GM19324 (cell line): ENCODE measurements around the gene ACO2.

ENCODE experiments used
- ATAC-seq: cut with Tn5 transposase; IDR thresholded peaks from one replicate; pipeline ENCODE4 v1.9.1; 2021; ENCODE audit warnings: mild to moderate bottlenecking, moderate library complexity; ENCODE audit not compliant: unreplicated experiment, low FRiP score

The ACO2 gene

DNA sequence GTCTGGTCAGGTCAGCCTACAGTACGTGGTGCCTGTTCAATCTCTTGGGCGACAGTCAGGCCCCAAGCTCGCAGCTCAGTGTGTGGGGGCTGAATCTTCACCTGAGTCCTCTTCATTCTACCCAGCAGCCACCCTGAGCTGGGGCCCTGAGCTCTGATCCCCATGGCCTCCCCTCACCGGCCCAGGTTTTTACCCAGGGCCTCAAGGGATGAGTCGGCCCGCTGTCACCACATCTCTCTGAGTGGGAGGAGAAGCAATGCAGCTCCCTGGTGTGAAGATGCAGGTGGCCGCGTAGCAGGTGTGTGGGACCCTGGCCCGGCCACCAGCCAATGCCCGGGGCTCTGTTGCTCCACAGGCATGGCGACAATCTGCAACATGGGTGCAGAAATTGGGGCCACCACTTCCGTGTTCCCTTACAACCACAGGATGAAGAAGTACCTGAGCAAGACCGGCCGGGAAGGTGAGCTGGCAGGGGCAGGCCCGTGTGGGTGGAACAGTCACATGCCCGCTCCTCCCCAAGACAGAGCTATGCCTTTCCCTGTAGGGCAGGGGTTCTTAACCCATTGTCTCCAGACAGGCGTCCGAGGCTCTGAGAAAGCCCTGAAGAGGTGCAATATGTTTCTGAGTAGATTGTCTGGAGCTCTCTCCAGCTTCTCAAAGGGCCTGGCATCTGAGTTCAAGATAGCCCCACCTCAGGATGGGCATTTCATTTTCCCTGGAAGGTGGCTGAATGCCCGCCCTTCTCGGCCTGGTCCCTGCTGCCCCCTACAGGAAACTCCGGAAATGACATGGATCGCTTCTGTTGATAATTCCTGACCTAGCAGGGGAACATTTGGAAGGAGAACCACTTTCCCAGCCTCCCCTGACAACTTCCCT is 48.5 kb downstream of the ACO2 start:
- no peak for ATAC-seq

DNA sequence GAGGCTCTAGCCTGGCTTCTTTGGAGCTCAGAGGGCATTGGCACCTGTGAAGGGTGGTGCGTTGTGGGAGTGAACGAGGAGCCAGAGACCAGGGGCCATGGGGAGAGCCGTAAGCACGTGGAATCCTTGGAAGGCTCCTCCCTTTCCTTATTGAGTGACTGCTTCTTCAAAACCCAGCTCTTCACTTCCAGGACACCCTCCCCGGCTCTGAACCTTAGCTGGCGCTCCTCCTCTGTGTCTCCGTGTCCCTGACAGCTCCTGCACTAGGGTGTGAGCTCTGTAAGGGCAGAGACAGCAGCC is 49.1 kb downstream of the ACO2 start:
- no peak for ATAC-seq

DNA sequence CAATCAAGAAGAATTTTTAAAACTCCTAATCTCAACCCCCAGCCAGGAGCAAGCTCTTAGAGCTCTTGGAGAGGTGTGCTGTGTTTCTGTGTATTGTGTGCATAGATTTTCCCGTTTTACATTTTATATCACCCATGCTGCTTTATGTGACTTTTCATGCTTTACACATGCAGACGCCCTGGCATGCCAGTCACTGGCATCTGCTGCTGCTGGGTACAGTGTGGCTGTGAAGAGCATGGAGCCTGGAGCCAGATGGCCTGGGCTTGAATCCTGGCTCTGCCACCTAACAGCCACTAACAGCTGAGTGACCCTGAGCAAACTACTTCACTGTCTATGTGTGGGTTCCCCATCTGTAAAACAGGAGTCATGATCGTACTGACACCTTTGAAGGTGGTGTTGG is 52.2 kb downstream of the ACO2 start:
- ATAC-seq: no peak

DNA sequence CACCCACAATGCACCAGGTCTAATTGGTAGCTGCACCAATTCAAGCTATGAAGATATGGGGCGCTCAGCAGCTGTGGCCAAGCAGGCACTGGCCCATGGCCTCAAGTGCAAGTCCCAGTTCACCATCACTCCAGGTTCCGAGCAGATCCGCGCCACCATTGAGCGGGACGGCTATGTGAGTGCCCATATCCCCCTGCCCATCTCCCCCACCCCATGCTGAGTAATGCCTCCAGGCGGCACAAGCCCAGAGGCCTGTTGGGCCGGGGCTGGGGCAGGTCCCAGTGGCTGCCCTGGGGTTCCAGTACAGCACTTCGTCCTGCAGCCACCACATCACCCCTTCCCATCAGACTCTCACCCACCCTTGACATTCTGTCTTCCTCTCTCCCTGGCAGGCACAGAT is 53.9 kb downstream of the ACO2 start:
- no peak for ATAC-seq

DNA sequence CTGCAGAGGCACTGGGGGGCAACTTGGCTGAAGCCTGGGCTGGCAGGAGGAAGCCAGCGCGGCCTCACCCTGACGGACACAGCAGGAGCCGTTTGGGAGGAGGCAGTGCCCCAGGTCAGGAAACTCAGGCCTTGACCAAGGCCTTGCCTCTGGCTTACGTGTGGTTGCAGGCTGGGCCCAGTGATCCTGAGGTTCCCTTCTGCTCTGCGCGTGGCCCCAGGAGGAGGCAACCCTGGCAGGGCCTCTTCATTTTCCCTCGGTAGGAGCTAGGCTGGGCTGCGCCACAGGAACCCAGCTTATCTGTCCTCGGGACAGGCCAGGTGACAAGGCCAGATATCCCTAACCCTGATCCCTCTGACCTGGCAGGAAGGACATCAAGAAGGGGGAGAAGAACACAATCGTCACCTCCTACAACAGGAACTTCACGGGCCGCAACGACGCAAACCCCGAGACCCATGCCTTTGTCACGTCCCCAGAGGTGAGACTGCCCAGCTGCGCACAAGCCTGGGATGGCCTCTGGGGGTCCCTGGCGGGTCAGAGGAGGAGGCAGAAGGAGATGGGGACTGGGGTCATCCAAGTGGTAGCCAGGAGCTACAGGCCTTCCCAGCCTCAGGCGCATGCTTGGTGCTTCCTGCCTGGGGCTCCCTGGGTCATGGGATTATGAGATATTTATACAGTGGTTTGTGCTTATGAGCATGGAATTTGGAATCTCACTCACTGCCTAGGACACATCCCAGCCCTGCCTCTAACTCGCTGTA is 54.7 kb downstream of the ACO2 start:
- ATAC-seq: no peak

DNA sequence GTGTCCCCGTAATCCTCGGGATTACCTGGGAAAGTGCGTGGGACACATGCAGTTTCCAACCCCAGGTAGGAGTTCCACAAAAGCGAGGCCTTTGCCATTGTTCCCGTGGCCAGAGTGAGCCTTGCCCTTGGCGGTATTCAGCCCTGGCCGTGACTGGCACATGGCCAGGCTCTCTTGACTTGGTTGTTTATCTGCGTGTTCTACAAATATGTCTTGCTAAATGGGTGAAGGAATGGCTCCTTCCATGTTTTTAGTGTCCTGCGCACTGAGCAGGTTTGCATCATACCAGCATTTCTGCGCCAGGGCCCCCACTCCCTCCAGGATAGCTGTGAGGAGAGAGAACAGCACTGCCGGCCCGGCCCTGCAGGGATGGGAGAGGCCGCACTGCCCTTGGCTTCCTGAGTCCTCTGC is 55.3 kb downstream of the ACO2 start:
- no peak for ATAC-seq

DNA sequence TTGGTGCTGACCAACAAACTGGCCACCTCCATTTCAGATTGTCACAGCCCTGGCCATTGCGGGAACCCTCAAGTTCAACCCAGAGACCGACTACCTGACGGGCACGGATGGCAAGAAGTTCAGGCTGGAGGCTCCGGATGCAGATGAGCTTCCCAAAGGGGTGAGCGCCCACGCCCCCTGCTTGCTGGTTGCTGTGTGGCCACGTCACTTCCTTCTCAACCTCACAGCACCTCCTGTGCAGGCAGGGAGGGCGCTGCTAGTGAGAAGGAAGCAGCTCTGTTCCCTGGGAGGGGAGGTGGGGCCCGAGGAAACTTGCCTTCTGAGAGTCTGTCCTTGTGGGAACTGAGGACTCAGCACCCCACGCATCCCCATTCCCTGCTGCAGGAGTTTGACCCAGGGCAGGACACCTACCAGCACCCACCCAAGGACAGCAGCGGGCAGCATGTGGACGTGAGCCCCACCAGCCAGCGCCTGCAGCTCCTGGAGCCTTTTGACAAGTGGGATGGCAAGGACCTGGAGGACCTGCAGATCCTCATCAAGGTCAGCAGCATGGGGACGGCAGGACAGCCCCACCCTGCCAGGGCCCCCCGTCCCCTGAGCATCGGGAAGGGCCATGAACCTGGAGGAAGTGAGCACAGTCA is 56.0 kb downstream of the ACO2 start:
- no peak for ATAC-seq

DNA sequence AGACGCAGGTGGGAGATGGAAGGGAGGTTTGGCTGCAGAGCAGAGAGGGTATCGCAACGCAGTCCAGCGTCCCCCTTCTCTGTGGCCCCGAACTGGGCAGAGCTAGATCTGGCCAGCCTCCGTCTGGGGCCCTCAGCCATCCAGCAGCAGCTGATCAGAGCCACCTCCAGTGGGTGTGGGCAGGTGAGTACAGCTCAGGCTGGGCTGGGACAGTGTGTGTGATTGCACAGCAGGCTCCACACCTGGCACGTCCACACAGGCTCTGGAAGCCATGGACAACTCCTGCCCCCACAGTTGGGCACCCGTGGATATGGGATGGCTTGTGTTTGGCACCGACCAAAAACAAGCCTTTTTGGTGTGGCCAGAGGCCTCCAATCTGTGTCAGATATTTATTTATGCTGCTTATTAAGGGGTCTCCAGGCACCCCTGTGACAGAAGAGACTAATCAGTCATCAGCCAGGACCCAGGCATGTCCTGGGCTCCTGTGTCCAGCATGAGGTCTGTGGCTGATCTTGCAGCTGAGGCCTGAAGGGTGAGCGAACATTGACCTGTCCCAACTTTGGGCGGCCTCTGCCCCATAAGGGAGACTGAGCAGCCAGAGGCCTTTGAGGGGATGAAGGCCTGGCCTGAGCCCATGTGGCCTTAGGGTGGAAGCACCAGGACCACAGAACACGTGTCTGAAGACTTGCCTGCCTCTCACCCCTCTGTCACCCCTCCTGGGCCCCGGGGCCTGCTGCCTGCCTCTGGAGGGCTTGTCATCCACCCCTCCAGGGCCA is 56.7 kb downstream of the ACO2 start:
- ATAC-seq: no peak

DNA sequence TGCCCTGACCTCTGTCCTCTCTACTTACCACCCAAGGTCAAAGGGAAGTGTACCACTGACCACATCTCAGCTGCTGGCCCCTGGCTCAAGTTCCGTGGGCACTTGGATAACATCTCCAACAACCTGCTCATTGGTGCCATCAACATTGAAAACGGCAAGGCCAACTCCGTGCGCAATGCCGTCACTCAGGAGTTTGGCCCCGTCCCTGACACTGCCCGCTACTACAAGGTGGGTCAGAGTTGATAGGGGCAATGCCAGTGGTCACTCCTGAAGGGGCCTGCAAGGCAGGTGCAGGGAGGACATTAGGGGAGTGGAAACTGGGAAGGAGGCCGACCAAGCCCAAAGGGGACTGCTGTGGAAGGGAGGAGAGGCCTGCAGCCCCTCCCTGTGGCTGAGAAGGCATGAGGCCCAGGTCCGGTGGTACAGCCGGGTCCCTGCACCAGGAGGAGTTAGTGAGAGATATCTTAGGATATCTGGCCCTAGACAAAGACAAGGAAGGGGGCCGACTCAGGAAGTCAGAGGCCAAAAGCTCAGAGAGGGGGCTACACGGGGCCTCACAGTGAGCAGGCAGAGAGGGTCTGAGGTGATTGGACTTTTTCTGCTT is 57.4 kb downstream of the ACO2 start:
- no peak for ATAC-seq

DNA sequence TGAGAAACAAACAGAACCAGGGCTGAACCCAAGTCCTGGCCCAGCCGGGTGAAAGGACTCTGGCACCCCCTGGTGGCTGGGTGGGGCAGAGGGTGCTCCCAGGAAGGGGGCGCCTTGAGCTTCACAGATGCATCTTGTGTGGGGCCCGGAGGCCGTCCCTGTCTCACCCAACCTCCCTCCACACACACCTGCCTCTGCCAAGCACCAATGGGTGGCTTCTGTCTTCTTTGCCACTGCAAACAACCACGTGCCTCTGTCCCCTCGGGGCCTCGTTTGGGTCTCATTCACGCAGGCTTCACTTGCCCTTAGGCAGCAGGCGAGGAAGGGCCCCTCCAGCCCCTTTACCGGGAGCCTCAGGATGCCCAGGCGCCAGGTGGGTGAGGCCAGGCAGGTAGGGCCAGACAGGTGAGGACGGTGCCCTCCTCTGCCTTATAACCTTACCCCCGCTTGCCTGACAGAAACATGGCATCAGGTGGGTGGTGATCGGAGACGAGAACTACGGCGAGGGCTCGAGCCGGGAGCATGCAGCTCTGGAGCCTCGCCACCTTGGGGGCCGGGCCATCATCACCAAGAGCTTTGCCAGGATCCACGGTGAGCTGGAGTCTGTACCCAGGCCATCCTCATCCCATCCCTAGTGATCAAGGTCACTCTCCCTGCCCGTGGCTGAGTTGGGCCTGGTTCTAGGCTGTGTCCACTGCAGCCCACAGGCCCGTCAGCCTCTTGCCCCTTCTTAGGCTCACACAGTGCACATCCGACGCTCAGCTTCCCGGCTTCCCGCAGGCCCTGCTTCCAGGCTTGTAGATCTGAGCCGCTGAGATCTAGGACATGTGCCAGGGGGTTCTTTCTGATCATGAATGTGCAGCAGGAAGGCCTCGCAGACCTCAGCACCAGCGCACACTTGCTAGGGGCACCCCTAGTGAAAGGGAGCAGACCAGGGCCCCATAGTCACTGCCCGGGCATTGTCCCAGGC is 58.2 kb downstream of the ACO2 start:
- no peak for ATAC-seq

DNA sequence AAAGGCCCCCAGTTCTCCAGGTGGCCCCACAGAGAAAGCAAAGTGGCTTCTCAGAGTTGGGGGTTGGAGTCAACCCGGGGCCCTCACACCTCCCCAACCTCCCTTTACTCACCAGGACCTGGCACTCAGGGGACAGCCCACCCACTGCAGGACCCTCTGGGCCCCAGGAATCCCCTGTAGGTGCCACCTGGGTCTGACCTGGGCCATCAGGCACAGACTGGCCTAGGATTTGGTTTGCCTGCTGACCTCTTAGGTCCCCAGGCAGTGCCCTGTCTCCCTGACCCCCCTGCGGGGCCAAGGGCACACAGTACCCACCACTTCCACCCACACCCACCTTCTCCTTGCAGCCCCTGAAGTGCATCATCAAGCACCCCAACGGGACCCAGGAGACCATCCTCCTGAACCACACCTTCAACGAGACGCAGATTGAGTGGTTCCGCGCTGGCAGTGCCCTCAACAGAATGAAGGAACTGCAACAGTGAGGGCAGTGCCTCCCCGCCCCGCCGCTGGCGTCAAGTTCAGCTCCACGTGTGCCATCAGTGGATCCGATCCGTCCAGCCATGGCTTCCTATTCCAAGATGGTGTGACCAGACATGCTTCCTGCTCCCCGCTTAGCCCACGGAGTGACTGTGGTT is 59.3 kb downstream of the ACO2 start:
- ATAC-seq: no peak

DNA sequence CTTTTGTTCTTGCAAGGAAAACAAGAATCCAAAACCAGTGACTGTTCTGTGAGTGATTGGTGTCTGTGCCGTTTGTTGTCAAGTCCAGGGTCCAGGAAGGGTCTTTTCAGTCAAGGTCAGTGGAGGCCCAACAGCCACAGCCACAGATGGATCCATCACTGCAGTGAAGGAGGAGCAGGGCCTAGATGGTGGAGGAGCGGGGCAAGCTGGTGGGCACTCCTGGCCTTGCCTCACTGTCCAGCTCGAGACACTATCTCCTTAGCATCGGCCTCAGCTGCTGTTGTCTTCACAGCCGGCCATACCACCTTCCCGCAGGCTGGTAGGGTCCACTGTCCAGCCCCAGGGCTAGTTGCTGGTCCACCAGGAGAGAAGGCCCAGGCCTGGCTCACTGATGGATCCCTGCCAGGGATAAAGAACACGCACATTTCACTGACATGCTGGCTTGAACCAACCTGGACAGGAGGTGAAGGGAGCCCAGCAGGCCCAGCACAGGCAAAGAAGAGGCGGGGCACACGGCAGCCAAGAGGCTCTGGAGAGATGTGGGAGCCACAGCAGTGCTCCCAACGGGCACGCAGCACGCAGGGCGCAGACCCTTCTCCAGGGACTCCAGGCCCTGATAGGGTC is 60.1 kb downstream of the ACO2 start:
- ATAC-seq: no peak

DNA sequence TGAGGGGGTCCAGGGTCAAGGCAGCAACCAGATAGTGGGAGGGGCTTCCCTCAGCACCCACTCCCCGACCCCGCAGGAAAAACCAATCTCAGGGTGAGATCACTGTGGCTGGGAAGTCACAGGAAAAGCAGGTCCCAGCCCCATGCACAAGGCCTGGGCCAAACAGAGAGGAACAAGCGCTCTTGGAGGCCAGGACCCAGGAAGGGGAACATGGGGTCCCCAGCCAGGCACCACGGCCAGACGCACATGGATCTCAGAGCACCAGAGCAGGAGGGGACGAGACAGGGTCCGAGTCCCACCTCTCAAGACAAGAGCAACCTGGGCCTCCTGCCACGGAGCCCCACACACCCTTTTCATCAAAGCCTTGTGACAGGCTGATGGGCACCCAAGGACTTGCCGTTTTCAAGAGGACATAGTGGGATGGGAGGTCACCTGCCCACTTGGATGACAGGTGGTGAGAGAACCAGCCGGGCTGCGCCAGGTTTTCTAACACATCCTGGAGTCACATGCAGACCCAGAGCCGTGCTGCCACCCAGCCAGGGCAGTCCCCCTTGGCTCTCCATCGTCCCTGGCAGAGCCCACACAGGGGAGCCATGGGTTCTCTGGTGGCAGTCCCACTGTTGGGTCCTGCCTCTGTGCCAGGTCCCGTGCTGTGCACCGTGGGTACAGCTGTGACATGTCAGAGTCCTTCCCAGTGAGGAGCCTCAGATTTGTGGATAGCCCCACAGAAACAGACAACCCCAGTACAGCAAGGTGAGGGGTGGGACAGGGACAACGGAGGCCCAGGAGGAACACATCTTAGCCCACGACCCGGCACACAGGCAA is 62.2 kb downstream of the ACO2 start:
- ATAC-seq: no peak

DNA sequence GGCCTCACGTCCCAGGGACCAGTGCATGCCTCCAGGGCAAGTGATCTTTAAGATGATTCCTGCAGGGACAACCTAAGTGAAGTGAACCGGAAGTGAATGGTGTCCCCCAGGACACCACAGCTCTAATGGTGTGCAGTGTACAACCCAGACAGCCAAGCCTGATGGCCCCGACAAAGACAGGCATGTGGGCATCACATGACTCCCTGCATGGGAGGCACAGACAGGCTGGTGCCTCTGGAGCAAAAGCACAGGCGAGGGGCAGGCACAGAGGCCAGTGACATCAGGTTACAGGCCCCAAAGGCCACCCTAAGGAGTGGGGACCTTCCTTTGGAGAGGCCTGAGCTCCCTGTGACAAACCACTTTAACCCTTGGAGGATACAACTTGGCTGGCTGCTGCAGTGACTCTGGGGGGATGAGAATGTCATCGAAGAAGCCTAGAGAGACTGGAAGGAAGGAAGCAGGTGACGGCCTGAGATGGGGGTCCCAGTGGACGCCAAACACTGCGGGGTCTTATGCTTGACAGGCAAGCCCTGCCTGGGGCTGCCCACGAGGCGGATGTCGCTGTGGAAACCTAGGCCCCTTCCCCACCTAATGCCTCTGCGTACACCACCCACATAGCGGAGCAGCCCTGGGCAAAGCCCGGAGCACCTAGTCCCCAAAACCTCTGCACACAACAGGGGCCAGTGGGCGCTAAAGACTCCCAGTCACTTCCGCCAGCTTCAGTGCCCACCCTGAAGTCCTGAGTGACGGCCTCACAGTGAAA is 63.0 kb downstream of the ACO2 start:
- ATAC-seq: no peak

DNA sequence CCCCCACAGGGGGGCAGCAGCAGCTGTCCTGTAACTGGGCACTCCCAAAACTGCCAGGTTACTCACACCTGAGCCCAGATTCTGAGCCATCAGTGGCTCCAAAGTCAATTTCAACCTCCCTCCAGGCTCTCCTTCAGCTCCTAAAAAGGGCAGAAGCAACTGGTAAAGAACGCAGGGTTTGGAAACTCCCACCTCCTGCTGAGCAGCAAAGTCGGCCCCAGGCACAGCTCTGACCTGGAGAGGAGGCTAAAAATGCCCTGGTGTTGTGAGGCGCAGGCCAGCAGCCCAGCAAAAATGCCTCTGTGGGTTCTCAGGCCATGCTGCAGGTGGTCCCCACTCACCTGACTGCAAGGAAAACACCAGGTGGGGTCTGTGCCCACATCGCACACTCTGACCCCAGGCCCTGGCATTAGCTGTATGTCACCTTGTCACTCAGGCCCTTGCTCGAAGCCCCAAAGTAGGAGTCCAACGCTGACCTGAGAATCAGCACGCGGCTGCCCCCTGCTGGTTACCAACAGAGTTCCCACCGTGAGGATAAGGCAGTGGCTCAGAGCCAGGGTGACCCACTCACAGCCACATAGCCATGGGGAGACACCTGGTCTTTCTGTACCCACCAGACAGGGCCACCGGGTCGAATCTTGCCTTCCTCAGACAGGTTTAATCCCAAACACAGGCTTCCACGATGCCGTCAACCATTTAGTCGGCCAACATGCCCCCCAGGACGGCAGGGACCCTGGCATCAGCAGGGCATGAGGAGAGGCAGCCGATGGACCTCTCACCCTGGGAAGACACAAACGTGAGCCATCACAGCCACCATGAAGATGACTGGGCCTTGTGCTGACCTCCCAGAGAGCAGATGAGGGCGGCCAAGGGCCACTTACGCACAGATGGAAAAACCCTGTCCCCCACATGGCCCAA is 64.2 kb downstream of the ACO2 start:
- no peak for ATAC-seq

DNA sequence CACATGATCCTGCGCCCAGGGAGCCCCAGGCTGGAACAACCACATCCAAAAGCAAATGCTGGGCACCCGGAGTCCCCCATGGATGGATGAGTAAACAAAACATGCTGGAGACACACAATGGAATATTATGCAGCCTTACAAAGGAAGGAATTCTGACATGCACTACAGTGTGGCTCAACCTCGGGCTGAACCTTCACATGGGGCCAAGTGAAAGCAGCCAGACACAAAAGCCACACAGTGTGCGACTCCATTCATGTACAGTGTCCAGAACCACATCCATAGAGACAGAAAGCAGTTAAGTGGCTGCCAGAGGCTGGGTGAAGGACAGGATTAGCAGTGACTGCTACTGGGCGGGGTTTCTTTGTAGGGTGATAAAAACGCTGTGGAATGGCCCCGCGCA is 65.3 kb downstream of the ACO2 start:
- no peak for ATAC-seq
